Heart right ventricle (tissue), 16 donors: ENCODE data around the gene MISFA. TPM values are rescaled to one million over a fixed set of nuclear protein-coding genes. Genes with fewer than 3 reads are reported as not detected.

ENCODE experiments used
- ATAC-seq, 8 donors: fragments of 200-7000 bp; cut with Tn5 transposase; one replicate each; pipeline ENCODE4 v1.9.1; 2020; ENCODE audit warnings: mild to moderate bottlenecking in 8 of 8, moderate library complexity in 8 of 8, moderate number of reproducible peaks in 1 of 8
- DNase-seq, 2 donors: peaks; one replicate each; pipeline ENCODE4 v3.0.0-alpha.2; 2020
- H3K27ac ChIP-seq, 10 donors: fragments of 200-600 bp; sonication (generic) in 2 of 10; one replicate each; pipeline versions ENCODE4 v1.5.0 to v1.8.0; 2020 to 2022; ENCODE audit warnings: mild to moderate bottlenecking in 3 of 10
- H3K27me3 ChIP-seq, 7 donors: fragments of 200-600 bp; one replicate each; pipeline ENCODE4 v1.8.0; 2021 to 2022; ENCODE audit warnings: mild to moderate bottlenecking in 2 of 7
- H3K36me3 ChIP-seq, 9 donors: fragments of 200-600 bp; sonication (generic) in 1 of 9; one replicate each; pipeline versions ENCODE4 v1.5.0 to v1.8.0; 2020 to 2022; ENCODE audit warnings: mild to moderate bottlenecking in 2 of 9
- H3K4me1 ChIP-seq, 9 donors: fragments of 200-600 bp; sonication (generic) in 1 of 9; one replicate each; pipeline versions ENCODE4 v1.5.0 to v1.8.0; 2020 to 2022; ENCODE audit warnings: mild to moderate bottlenecking in 4 of 9
- H3K4me3 ChIP-seq, 10 donors: fragments of 200-600 bp; sonication (generic) in 2 of 10; one replicate each; pipeline versions ENCODE4 v1.5.0 to v1.8.0; 2020 to 2022; ENCODE audit warnings: mild to moderate bottlenecking in 7 of 10, moderate library complexity in 2 of 10
- H3K9me3 ChIP-seq, 11 donors: fragments of 200-600 bp in 10 of 11; sonication (generic) in 2 of 11; one replicate each; pipeline versions ENCODE4 v1.5.0 to v1.8.0; 2013 to 2022; ENCODE audit warnings: mild to moderate bottlenecking in 2 of 11, control low read depth in 1 of 11, moderate library complexity in 1 of 11
- CTCF ChIP-seq, 9 donors: fragments of 200-600 bp; sonication (generic) in 2 of 9; IDR thresholded peaks; one replicate each; pipeline versions ENCODE4 v1.5.0 to v1.8.0; 2021 to 2022; ENCODE audit warnings: antibody characterized with exemption in 9 of 9, mild to moderate bottlenecking in 5 of 9, moderate library complexity in 1 of 9
- WGBS, 2 donors: extraction: QIAGEN DNeasy Blood & Tissue Kit; methylation state at CpG; one replicate each; pipeline ENCODE4 v1.1.7; 2013; ENCODE audit warnings: inconsistent platforms in 1 of 2; 5-methylcytosine and 5-hydroxymethylcytosine counted together
- intact Hi-C, 10 donors: fragments of 100-400 bp; cut with DNase I; formaldehyde crosslinking; loops; one replicate each; pipeline versions ENCODE4 v1.11.1 to v1.14.2; 2022
- polyA plus RNA-seq, 2 donors: library from polyadenylated mRNA; stranded (reverse); fragments of 200-250 nt; gene quantifications; one replicate each; pipeline ENCODE4 v1.2.3, GENCODE V29; 2013
- total RNA-seq, 10 donors: library from RNA; stranded (reverse); fragmentation: NEBNext Ultra II Directional in 3 of 10; extraction: Animal tissue kit (Norgen Biotek cat#: 25700) in 3 of 10; gene quantifications; one replicate each; pipeline versions ENCODE4 v1.2.1 to v1.2.4, GENCODE V29; 2021 to 2023
- donor health status: Arrhythmogenic right ventricular cardiomyopathy.
- donor health status: ischemic (EF 13 %, LVEDD 7.1; RV severe dilation, severe dysfunction).
- donor health status: healthy with polysubstance abuse.
- donor health status: DM: no; HTN: yes; CAD: no.
- donor health status: DM: no; HTN: no; CAD: no.
- donor health status: ischemic (EF 25% LVEDD 6.9; RV normal size, moderate dysfunction).
- donor health status: ischemic (EF 25% LVEDD 5.7; RV mildly dilated, moderate dysfunction).
- donor health status: healthy.
- donor health status: DM: yes; HTN: yes; CAD: no.
- donor health status: Ischemic cardiomyopathy.
- donor health status: ischemic (EF 35%, LVEDD 5.7; RV mildly dilated, moderate dysfunction).
- donor health status: nonischemic (EF 11% LVEDD 7.7; RV severe dilation, severe dysfunction).
- donor health status: DM: yes; HTN: yes; CAD: no.
- donor health status: PGD.
- donor health status: ischemic (EF 29% LVEDD 5.4; RV normal size, mild dysfunction).
- donor health status: nonischemic (EF 23%, LVEDD 6.1; RV moderate dilation, normal function).

Gene MISFA
- total and polyA plus RNA-seq, 12 donors, result 1.7 to 18.4 (median 10.8) TPM

DNA sequence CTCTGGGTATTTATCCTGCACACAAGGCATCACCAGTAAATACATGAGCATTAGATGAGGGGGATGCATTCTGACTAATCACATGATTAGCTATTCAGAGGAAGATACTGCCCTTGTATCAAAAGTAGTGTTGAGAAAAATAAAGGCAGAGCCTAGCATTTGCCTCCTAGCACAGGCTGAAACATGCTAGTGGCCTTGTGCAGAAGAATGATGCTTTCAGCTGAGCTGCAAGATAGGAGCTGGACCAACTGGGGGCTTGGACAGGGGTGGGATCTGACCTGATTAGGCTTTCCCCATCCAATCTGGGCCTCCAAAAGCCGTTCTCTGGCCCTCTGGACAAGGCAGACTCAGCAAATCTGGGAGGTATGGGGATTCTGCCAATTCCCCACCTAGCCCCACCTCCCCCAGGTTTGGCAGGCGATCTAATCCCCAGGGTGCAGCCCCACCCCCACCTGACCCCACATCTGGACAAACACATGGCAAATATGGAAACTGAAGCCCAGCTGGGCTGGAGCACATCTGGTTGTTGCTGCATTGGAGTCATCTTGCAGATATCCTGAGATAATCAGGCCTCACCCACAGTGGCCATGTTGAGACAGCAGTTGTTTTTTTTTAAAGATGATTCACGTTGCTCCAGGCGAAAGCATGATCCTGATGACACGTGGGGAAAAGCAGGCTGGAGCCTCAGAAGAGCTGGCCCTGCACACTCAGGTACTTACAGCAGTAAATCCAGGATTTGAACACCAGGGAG lies 4.4 kb upstream of the MISFA start:
- H3K27ac ChIP-seq, result no peak overlapping the region
- ATAC-seq (no peak), DNase-seq (no peak)
- H3K4me1 ChIP-seq, result peaks cover 0 to 18% (median 11%) of the 10 kb centered on the region in 9 donors
- peaks cover 0 to 15% (median 4%) of the 10 kb centered on the region in 9 donors for H3K36me3 ChIP-seq
- H3K4me3 ChIP-seq, result no peak overlapping the region
- 65 to 74% methylated on average over 5 of the region's 5 CpGs for WGBS, 2 donors
- H3K9me3 ChIP-seq, result no peaks in the 10 kb centered on the region
- H3K27me3 ChIP-seq, result no peaks in the 10 kb centered on the region
- no peak for TF ChIP-seq CTCF (IDR thresholded peaks at IDR 0.05)
- intact Hi-C loops, result no loop called here

GRCh38 chr11:18600915-18601569 lies 1.5 kb downstream of the MISFA start:
- DNase-seq (no peak), ATAC-seq (peak in 7 of 8 donors; percentile 46 to 92 (median 76))
- Histone ChIP-seq H3K4me3 (no peak overlapping the region), H3K9me3 (no peaks in the 10 kb centered on the region), H3K36me3 (peaks cover 0 to 29% (median 5%) of the 10 kb centered on the region in 9 donors), H3K27me3 (no peaks in the 10 kb centered on the region), H3K4me1 (peaks cover 0 to 19% (median 0%) of the 10 kb centered on the region in 9 donors), H3K27ac (peak overlapping the region in 7 of 10 donors; percentile 12 to 64 (median 46))
- 96 to 97% methylated on average over 4 of the region's 4 CpGs for WGBS, 2 donors
- intact Hi-C loops, result no loop called here
- no peak for TF ChIP-seq CTCF (IDR thresholded peaks at IDR 0.05)

DNA sequence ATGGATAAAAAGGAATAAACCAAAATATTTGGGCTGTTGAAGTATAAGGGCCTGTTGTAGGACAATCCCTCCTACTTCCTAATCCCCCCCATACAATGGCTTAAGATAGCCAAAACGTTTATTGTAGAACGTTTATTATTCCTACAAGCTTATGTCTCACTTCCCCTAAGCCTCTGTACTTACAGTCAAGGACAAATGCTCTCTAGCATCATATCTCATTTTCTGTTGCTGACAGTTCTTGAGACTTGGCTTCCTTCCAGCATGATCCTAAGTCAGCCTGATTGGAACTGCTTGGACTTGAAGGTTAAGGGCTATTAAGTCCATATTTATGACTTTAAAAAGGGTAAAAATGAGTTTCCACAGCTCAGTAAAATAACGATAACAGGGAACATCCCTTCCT lies 8.8 kb downstream of the MISFA start:
- TF ChIP-seq CTCF (IDR thresholded peaks at IDR 0.05), result no peak
- Histone ChIP-seq H3K4me3 (no peak overlapping the region), H3K27me3 (no peaks in the 10 kb centered on the region), H3K36me3 (peaks cover 0 to 91% (median 25%) of the 10 kb centered on the region in 9 donors), H3K27ac (peak overlapping the region in 4 of 10 donors; percentile 26 to 48 (median 36)), H3K4me1 (peaks cover 0 to 5% (median 0%) of the 10 kb centered on the region in 9 donors), H3K9me3 (no peaks in the 10 kb centered on the region)
- 30 to 34% methylated on average over 3 of the region's 3 CpGs for WGBS, 2 donors
- ATAC-seq (peak in 3 of 8 donors; percentile 33 to 78 (median 41)), DNase-seq (no peak)
- intact Hi-C loops, result no loop called here

DNA sequence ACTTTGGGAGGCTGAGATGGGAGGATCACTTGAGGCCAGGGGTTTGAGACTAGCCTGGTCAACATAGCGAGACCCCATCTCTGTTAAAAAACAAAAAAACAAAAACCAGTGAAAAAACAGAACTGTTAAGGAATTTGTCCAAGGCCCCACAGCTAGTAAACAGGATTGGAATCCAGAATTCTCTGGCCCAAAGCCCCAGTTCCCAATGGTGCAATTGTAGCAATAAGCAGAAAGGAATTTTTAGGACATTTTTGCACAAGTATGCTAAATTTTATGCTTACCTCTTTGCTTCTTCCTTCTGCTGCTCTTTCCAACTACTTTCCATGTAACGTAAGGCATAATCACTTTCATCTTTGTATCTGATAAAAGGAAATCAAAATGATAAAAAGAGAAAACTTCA lies 11.6 kb downstream of the MISFA start:
- H3K27ac ChIP-seq, result no peak overlapping the region
- no peaks in the 10 kb centered on the region for H3K27me3 ChIP-seq
- 91 to 94% methylated on average over 2 of the region's 2 CpGs for WGBS, 2 donors
- intact Hi-C loops, result no loop called here
- H3K4me3 ChIP-seq, result no peak overlapping the region
- ATAC-seq (no peak), DNase-seq (no peak)
- no peaks in the 10 kb centered on the region for H3K9me3 ChIP-seq
- H3K36me3 ChIP-seq, result peaks cover 0 to 100% (median 43%) of the 10 kb centered on the region in 9 donors
- no peak for TF ChIP-seq CTCF (IDR thresholded peaks at IDR 0.05)
- peaks cover 0 to 11% (median 0%) of the 10 kb centered on the region in 9 donors for H3K4me1 ChIP-seq
